SK-N-SH (cell line): Measurements from ENCODE around the gene GAST. TPM values are rescaled to one million over a fixed set of nuclear protein-coding genes. Genes with fewer than 3 reads are reported as not detected.

ENCODE experiments used
- CTCF ChIA-PET: fragments of 300-600, 350-600 bp; formaldehyde crosslinking; extraction: SDS; loops from one replicate; lab custom pipeline; 2021; lab: Yijun Ruan, JAX
- POLR2A ChIA-PET: fragments of 350-600 bp; sonication (Branson Sonifier 250); formaldehyde crosslinking; extraction: SDS; loops from one replicate; lab custom pipeline; 2020; ENCODE audit warnings: antibody characterized with exemption, inconsistent platforms; lab: Yijun Ruan, JAX
- DNase-seq: peaks from one replicate; pipeline ENCODE4 v3.0.0; 2012
- H2AFZ ChIP-seq: fragments of 200-600 bp; sonication (generic); 2 replicates; pipeline ENCODE4 v1.8.1; 2016; ENCODE audit warnings: antibody characterized with exemption, mild to moderate bottlenecking, low read depth
- H3F3A ChIP-seq: fragments of 200-600 bp; sonication (generic); replicated peaks from 2 replicates; pipeline ENCODE3; 2016; ENCODE audit warnings: antibody characterized with exemption, mild to moderate bottlenecking; ENCODE audit not compliant: insufficient read depth
- H3K27ac ChIP-seq, 2 experiments: fragments of 200-500 bp in 1 of 2; fragments of 200-600 bp in 1 of 2; sonication (Bioruptor generic) in 1 of 2; sonication (generic), shearing (Covaris generic) in 1 of 2; 2 replicates each; pipeline versions ENCODE4 v1.5.1 to v1.6.1; 2014 to 2016; ENCODE audit warnings: low read depth in 2 of 2, inconsistent platforms in 1 of 2, low read length in 1 of 2, mild to moderate bottlenecking in 1 of 2, mixed read lengths in 1 of 2
- H3K27me3 ChIP-seq: fragments of 200-600 bp; sonication (generic), shearing (Covaris generic); 2 replicates; pipeline ENCODE4 v1.6.1; 2016; ENCODE audit warnings: mixed run types; ENCODE audit not compliant: insufficient read depth
- H3K36me3 ChIP-seq, 2 experiments: fragments of 200-500 bp in 1 of 2; fragments of 200-600 bp in 1 of 2; sonication (Bioruptor generic) in 1 of 2; sonication (generic) in 1 of 2; replicated peaks in 1 of 2; 2 replicates each; pipeline versions ENCODE3 to v1.5.1; 2014 to 2016; ENCODE audit warnings: low read length in 1 of 2, mild to moderate bottlenecking in 1 of 2; ENCODE audit not compliant: insufficient read depth in 2 of 2, control insufficient read depth in 1 of 2
- H3K4me1 ChIP-seq, 2 experiments: fragments of 200-500 bp in 1 of 2; fragments of 200-600 bp in 1 of 2; sonication (Bioruptor generic) in 1 of 2; sonication (generic), shearing (Covaris generic) in 1 of 2; 2 replicates each; pipeline versions ENCODE4 v1.5.1 to v1.6.1; 2014 to 2016; ENCODE audit warnings: low read depth in 1 of 2, low read length in 1 of 2, mixed run types in 1 of 2; ENCODE audit not compliant: insufficient read depth in 2 of 2, control insufficient read depth in 1 of 2
- H3K4me2 ChIP-seq: fragments of 200-600 bp; sonication (generic), shearing (Covaris generic); 2 replicates; pipeline ENCODE4 v1.6.1; 2017; ENCODE audit warnings: mixed run types
- H3K4me3 ChIP-seq, 2 experiments: fragments of 200-500 bp in 1 of 2; fragments of 200-600 bp in 1 of 2; sonication (Bioruptor generic) in 1 of 2; sonication (generic), shearing (Covaris generic) in 1 of 2; 2 replicates each; pipeline versions ENCODE4 v1.5.1 to v1.8.1; 2014 to 2016; ENCODE audit warnings: low read depth in 2 of 2, inconsistent platforms in 1 of 2, low read length in 1 of 2, mild to moderate bottlenecking in 1 of 2, mixed read lengths in 1 of 2, moderate library complexity in 1 of 2
- H3K79me2 ChIP-seq: fragments of 200-600 bp; sonication (generic); 2 replicates; pipeline ENCODE4 v1.8.1; 2017; ENCODE audit warnings: mild to moderate bottlenecking; ENCODE audit not compliant: insufficient read depth
- H3K9ac ChIP-seq: fragments of 200-600 bp; sonication (generic); 2 replicates; pipeline ENCODE4 v1.6.1; 2017; ENCODE audit warnings: mixed run types
- H3K9me2 ChIP-seq: fragments of 200-600 bp; sonication (generic); 2 replicates; pipeline ENCODE4 v1.6.1; 2017; ENCODE audit warnings: mixed run types
- H3K9me3 ChIP-seq: fragments of 200-600 bp; sonication (generic); 2 replicates; pipeline ENCODE4 v1.6.1; 2017; ENCODE audit warnings: mixed run types, mild to moderate bottlenecking, moderate library complexity
- H4K20me1 ChIP-seq: fragments of 200-600 bp; sonication (generic); 2 replicates; pipeline ENCODE4 v1.6.1; 2017; ENCODE audit warnings: mild to moderate bottlenecking, mixed run types; ENCODE audit not compliant: insufficient read depth
- EP300 ChIP-seq, 2 experiments: IDR thresholded peaks; 2 replicates each; pipeline versions ENCODE4 v1.4.0 to v1.6.1; 2012; ENCODE audit warnings: borderline replicate concordance in 1 of 2, low read depth in 1 of 2, low read length in 1 of 2
- EZH2phosphoT487 ChIP-seq: fragments of 200-600 bp; sonication (generic); IDR thresholded peaks from 2 replicates; pipeline ENCODE4 v1.6.1; 2017; ENCODE audit warnings: low read depth, mixed run types, mild to moderate bottlenecking, antibody characterized with exemption, moderate library complexity, borderline replicate concordance
- FOSL2 ChIP-seq: IDR thresholded peaks from 2 replicates; pipeline ENCODE4 v1.4.0; 2012; ENCODE audit warnings: low read depth, mild to moderate bottlenecking, moderate library complexity, borderline replicate concordance
- FOXJ3 ChIP-seq: sonication (generic); formaldehyde crosslinking; IDR thresholded peaks from 2 replicates; pipeline ENCODE4 v1.5.1; 2020; ENCODE audit warnings: mild to moderate bottlenecking, missing genetic modification reagents
- NRF1 ChIP-seq: IDR thresholded peaks from 2 replicates; pipeline ENCODE4 v1.6.1; 2012; ENCODE audit warnings: low read depth, mild to moderate bottlenecking, low read length
- POLR2AphosphoS5 ChIP-seq: IDR thresholded peaks from 2 replicates; pipeline ENCODE4 v1.6.1; 2012; ENCODE audit warnings: low read depth, low read length
- RAD21 ChIP-seq: IDR thresholded peaks from 2 replicates; pipeline ENCODE4 v1.6.1; 2012; ENCODE audit warnings: mild to moderate bottlenecking, low read length
- RCOR1 ChIP-seq: fragments of 150-350 bp; IDR thresholded peaks from 2 replicates; pipeline ENCODE4 v1.6.1; 2017; ENCODE audit warnings: antibody characterized with exemption, low read length
- RFX5 ChIP-seq: IDR thresholded peaks from 2 replicates; pipeline ENCODE4 v1.6.1; 2012; ENCODE audit warnings: mild to moderate bottlenecking, improper control_type of control experiment, low read length
- RXRA ChIP-seq: IDR thresholded peaks from 2 replicates; pipeline ENCODE4 v1.4.0; 2012; ENCODE audit warnings: low read depth, mild to moderate bottlenecking, borderline replicate concordance
- SIN3A ChIP-seq: IDR thresholded peaks from 2 replicates; pipeline ENCODE4 v1.6.1; 2012; ENCODE audit warnings: low read depth, mild to moderate bottlenecking, low read length, moderate library complexity, borderline replicate concordance
- TAF1 ChIP-seq: IDR thresholded peaks from 2 replicates; pipeline ENCODE4 v1.6.1; 2012; ENCODE audit warnings: low read depth, mild to moderate bottlenecking, low read length, moderate library complexity, borderline replicate concordance
- WGBS: methylation state at CpG from one replicate; pipeline ENCODE4 v1.1.6; 2017; ENCODE audit warnings: low lambda C conversion rate; 5-methylcytosine and 5-hydroxymethylcytosine counted together
- polyA plus RNA-seq, 3 experiments: library from polyadenylated mRNA; depleted of rRNA; stranded (reverse); fragments of >200 nt; gene quantifications; 2 replicates each; pipeline ENCODE4 v1.2.3, GENCODE V29; 2012
- TF ChIP-seq, protein P1 (sequence below): fragments of 200-600 bp; sonication (generic); IDR thresholded peaks from 2 replicates; pipeline ENCODE4 v1.6.1; 2017; ENCODE audit warnings: antibody characterized with exemption, mild to moderate bottlenecking, moderate library complexity
- TF ChIP-seq, protein P2 (sequence below): IDR thresholded peaks from 2 replicates; pipeline ENCODE4 v1.6.1; 2012; ENCODE audit warnings: mild to moderate bottlenecking, low read depth, low read length, moderate library complexity
- TF ChIP-seq, protein P3 (sequence below): fragments of 150-350 bp; IDR thresholded peaks from 2 replicates; pipeline ENCODE4 v1.6.1; 2016; ENCODE audit warnings: mild to moderate bottlenecking, low read depth, low read length
- TF ChIP-seq, protein P4 (sequence below): IDR thresholded peaks from 2 replicates; pipeline ENCODE4 v1.4.0; 2012; ENCODE audit warnings: low read depth, borderline replicate concordance
- TF ChIP-seq, protein P5 (sequence below): IDR thresholded peaks from 2 replicates; pipeline ENCODE4 v1.4.0; 2012; ENCODE audit warnings: low read depth, borderline replicate concordance

Gene GAST
- polyA plus RNA-seq, 1 of the 3 experiments (the other 2 are of a cell fraction): not detected

DNA sequence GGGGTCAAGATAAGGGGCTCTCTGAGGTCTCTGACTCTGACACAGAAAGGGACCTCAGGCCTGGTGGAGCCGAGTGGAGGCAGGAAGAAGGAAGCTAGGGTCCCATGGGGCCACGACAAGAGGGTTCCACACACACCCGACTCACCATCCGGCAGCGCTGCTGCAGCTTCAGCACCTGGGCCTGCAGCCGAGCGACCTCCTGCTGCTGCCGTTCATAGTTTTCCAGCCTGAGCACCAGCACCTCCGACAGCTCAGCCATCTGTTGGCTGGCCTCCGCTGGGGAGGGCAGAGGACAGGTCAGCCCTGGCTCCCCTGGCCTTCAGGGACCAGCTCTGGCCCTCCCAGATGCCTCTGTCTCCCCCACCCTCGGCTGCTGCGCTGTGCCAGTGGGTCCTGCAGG lies 15.9 kb downstream of the GAST start:
- no peaks in the 10 kb centered on the region for H4K20me1 ChIP-seq
- H2AFZ ChIP-seq: no peak overlapping the region
- WGBS: 75% methylated on average over 8 of the region's 12 CpGs
- no peak overlapping the region for H3K27ac ChIP-seq
- no peak overlapping the region for H3K4me2 ChIP-seq
- TF ChIP-seq EP300 (IDR thresholded peaks at IDR 0.05; ENCODE audit: borderline replicate concordance in 1 of 2, low read depth in 1 of 2, low read length in 1 of 2) (no peak), SIN3A (no peak), RXRA (no peak), RFX5 (no peak), POLR2AphosphoS5 (no peak), FOXJ3 (CRISPR knock-in tag) (no peak), RAD21 (no peak), TAF1 (no peak), EZH2phosphoT487 (no peak), NRF1 (no peak)
- TF ChIP-seq, protein P1, sequence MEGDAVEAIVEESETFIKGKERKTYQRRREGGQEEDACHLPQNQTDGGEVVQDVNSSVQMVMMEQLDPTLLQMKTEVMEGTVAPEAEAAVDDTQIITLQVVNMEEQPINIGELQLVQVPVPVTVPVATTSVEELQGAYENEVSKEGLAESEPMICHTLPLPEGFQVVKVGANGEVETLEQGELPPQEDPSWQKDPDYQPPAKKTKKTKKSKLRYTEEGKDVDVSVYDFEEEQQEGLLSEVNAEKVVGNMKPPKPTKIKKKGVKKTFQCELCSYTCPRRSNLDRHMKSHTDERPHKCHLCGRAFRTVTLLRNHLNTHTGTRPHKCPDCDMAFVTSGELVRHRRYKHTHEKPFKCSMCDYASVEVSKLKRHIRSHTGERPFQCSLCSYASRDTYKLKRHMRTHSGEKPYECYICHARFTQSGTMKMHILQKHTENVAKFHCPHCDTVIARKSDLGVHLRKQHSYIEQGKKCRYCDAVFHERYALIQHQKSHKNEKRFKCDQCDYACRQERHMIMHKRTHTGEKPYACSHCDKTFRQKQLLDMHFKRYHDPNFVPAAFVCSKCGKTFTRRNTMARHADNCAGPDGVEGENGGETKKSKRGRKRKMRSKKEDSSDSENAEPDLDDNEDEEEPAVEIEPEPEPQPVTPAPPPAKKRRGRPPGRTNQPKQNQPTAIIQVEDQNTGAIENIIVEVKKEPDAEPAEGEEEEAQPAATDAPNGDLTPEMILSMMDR: no peak
- H3K4me3 ChIP-seq: no peak overlapping the region
- no peak overlapping the region for H3K9ac ChIP-seq
- ChIA-PET POLR2A (no interaction called here), CTCF (interaction anchor here (0.9 to 24.8 kb wide), 6 partner anchors 8 to 321 kb away, joined by 3 to 405 read pairs (median 5); partner anchors contain the start of genes FKBP10, GAST and P3H4)
- no peaks in the 10 kb centered on the region for H3F3A ChIP-seq
- no peaks in the 10 kb centered on the region for H3K4me1 ChIP-seq
- peaks cover 26% of the 10 kb centered on the region for H3K27me3 ChIP-seq
- no peaks in the 10 kb centered on the region for H3K9me3 ChIP-seq
- DNase-seq: no peak
- no peaks in the 10 kb centered on the region for H3K36me3 ChIP-seq
- H3K9me2 ChIP-seq: no peaks in the 10 kb centered on the region
- H3K79me2 ChIP-seq: no peaks in the 10 kb centered on the region

DNA sequence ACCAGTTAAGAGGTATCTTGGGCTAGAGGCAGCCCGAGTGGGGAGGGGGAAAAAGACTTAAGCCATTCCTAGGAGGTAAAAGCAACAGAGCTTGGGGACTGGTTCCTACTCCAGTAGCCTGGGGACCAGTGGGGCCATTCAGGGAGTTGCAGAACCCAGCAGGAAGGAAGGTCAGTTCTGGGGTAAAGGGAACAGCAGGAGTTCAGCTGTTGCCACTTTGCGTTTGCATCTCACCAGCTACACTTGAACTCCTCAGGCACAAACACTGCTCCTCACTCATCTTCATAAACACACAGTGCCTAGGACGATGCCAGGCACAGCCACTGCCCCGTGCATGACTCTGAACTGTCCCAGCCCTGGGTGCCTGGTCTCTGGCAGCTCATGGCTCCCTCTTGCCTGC lies 18.3 kb downstream of the GAST start:
- Histone ChIP-seq H3K9me3 (no peaks in the 10 kb centered on the region), H3K4me1 (peaks cover 0 to 11% of the 10 kb centered on the region in 2 experiments; a peak in 1 of 4 replicates), H3K79me2 (no peaks in the 10 kb centered on the region), H3K9me2 (no peaks in the 10 kb centered on the region), H4K20me1 (no peaks in the 10 kb centered on the region), H3K4me2 (no peak overlapping the region), H3K27me3 (peaks cover 48% of the 10 kb centered on the region), H2AFZ (no peak overlapping the region), H3K9ac (no peak overlapping the region), H3K27ac (no peak overlapping the region), H3K36me3 (no peaks in the 10 kb centered on the region), H3F3A (no peaks in the 10 kb centered on the region), H3K4me3 (no peak overlapping the region)
- 22% methylated on average over 4 of the region's 4 CpGs for WGBS
- DNase-seq: no peak
- ChIA-PET POLR2A (no interaction called here), CTCF (interaction anchor here (1.9 to 24.8 kb wide), 3 partner anchors 35 to 73 kb away, joined by 10 to 405 read pairs (median 14); partner anchors contain the start of genes FKBP10, JUP and P3H4)
- TF ChIP-seq RXRA (no peak), FOSL2 (no peak), RAD21 (no peak), EZH2phosphoT487 (no peak), TAF1 (no peak), RCOR1 (no peak)
- TF ChIP-seq, protein P2, sequence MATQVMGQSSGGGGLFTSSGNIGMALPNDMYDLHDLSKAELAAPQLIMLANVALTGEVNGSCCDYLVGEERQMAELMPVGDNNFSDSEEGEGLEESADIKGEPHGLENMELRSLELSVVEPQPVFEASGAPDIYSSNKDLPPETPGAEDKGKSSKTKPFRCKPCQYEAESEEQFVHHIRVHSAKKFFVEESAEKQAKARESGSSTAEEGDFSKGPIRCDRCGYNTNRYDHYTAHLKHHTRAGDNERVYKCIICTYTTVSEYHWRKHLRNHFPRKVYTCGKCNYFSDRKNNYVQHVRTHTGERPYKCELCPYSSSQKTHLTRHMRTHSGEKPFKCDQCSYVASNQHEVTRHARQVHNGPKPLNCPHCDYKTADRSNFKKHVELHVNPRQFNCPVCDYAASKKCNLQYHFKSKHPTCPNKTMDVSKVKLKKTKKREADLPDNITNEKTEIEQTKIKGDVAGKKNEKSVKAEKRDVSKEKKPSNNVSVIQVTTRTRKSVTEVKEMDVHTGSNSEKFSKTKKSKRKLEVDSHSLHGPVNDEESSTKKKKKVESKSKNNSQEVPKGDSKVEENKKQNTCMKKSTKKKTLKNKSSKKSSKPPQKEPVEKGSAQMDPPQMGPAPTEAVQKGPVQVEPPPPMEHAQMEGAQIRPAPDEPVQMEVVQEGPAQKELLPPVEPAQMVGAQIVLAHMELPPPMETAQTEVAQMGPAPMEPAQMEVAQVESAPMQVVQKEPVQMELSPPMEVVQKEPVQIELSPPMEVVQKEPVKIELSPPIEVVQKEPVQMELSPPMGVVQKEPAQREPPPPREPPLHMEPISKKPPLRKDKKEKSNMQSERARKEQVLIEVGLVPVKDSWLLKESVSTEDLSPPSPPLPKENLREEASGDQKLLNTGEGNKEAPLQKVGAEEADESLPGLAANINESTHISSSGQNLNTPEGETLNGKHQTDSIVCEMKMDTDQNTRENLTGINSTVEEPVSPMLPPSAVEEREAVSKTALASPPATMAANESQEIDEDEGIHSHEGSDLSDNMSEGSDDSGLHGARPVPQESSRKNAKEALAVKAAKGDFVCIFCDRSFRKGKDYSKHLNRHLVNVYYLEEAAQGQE: no peak
- TF ChIP-seq, protein P3, sequence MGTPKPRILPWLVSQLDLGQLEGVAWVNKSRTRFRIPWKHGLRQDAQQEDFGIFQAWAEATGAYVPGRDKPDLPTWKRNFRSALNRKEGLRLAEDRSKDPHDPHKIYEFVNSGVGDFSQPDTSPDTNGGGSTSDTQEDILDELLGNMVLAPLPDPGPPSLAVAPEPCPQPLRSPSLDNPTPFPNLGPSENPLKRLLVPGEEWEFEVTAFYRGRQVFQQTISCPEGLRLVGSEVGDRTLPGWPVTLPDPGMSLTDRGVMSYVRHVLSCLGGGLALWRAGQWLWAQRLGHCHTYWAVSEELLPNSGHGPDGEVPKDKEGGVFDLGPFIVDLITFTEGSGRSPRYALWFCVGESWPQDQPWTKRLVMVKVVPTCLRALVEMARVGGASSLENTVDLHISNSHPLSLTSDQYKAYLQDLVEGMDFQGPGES: no peak
- TF ChIP-seq, protein P4, sequence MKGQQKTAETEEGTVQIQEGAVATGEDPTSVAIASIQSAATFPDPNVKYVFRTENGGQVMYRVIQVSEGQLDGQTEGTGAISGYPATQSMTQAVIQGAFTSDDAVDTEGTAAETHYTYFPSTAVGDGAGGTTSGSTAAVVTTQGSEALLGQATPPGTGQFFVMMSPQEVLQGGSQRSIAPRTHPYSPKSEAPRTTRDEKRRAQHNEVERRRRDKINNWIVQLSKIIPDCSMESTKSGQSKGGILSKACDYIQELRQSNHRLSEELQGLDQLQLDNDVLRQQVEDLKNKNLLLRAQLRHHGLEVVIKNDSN: no peak
- TF ChIP-seq, protein P5, sequence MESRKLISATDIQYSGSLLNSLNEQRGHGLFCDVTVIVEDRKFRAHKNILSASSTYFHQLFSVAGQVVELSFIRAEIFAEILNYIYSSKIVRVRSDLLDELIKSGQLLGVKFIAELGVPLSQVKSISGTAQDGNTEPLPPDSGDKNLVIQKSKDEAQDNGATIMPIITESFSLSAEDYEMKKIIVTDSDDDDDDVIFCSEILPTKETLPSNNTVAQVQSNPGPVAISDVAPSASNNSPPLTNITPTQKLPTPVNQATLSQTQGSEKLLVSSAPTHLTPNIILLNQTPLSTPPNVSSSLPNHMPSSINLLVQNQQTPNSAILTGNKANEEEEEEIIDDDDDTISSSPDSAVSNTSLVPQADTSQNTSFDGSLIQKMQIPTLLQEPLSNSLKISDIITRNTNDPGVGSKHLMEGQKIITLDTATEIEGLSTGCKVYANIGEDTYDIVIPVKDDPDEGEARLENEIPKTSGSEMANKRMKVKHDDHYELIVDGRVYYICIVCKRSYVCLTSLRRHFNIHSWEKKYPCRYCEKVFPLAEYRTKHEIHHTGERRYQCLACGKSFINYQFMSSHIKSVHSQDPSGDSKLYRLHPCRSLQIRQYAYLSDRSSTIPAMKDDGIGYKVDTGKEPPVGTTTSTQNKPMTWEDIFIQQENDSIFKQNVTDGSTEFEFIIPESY: no peak
